RKO (cell line): Measurements from ENCODE around the gene RIIAD1.
A peak's percentile ranks its signal among the peaks of the same experiment; 100 is the strongest.
"Not testable (repeated sequence)": the region's sequence is repeated elsewhere in the genome, so short reads cannot be mapped to it uniquely, and the experiment has no call there.

Source experiments
- DNase-seq: peaks from one replicate; pipeline ENCODE4 v3.0.0-alpha.2; 2016; ENCODE audit warnings: low spot score

RIIAD1 gene

GRCh38 chr1:151737026-151737425 lies 15.7 kb downstream of the RIIAD1 start:
- no peak for DNase-seq

GRCh38 chr1:151737479-151737878 lies 16.2 kb downstream of the RIIAD1 start:
- DNase-seq: no peak

- DNase-seq: no peak
Measured at GRCh38 chr1:151739590-151740355, 18.5 kb downstream of the RIIAD1 start.

- no peak for DNase-seq
Measured at GRCh38 chr1:151741516-151741915, 20.2 kb downstream of the RIIAD1 start.

GRCh38 chr1:151756291-151756690 lies 35.0 kb downstream of the RIIAD1 start:
- peak; percentile 12 for DNase-seq

- DNase-seq: peak; percentile 23
Measured at GRCh38 chr1:151759241-151759640, 37.9 kb downstream of the RIIAD1 start.

- no peak for DNase-seq
Measured at GRCh38 chr1:151760597-151761385, 39.5 kb downstream of the RIIAD1 start.

- peak; percentile 88 for DNase-seq
Measured at GRCh38 chr1:151762941-151763921, 41.9 kb downstream of the RIIAD1 start, which contains the start of gene MRPL9. TSS of gene MRPL9 (minus strand) at chr1:151763496. CDS start at chr1:151763479, 17 bp downstream.

- DNase-seq: peak; percentile 25
Measured at GRCh38 chr1:151763990-151764389, 42.7 kb downstream of the RIIAD1 start.

GRCh38 chr1:151768351-151769066 lies 47.2 kb downstream of the RIIAD1 start:
- DNase-seq: not testable (repeated sequence)

GRCh38 chr1:151769270-151769669 lies 47.9 kb downstream of the RIIAD1 start:
- not testable (repeated sequence) for DNase-seq

- peak; percentile 91 for DNase-seq
Measured at GRCh38 chr1:151773702-151774101, 52.4 kb downstream of the RIIAD1 start.

GRCh38 chr1:151774256-151774922 lies 53.1 kb downstream of the RIIAD1 start:
- DNase-seq: no peak

- DNase-seq: no peak
Measured at GRCh38 chr1:151775894-151776664, 54.8 kb downstream of the RIIAD1 start.

GRCh38 chr1:151776665-151777062 lies 55.3 kb downstream of the RIIAD1 start:
- DNase-seq: no peak

GRCh38 chr1:151777317-151777716 lies 56.0 kb downstream of the RIIAD1 start:
- no peak for DNase-seq
